ENCODE data around the gene DCBLD1.

DCBLD1 gene

GRCh38 chr6:117491916-117492315, 9.4 kb downstream of the DCBLD1 start:
- Histone ChIP-seq H3K4me2 (ENCODE audit: low read length) (no peak overlapping the region), H3K36me3 (ENCODE audit: control insufficient read depth, insufficient read depth, low read length) (no peaks in the 10 kb centered on the region), H3K4me3 (ENCODE audit: low read depth, low read length) (no peak overlapping the region), H3K9me3 (ENCODE audit: control insufficient read depth, low read length) (no peaks in the 10 kb centered on the region), H3K4me1 (peaks cover 3% of the 10 kb centered on the region), H3K27ac (no peak overlapping the region), H2AFZ (no peak overlapping the region), H3K9ac (no peak overlapping the region), H3K27me3 (ENCODE audit: control insufficient read depth, insufficient read depth, low read length) (no peaks in the 10 kb centered on the region), H3K79me2 (peaks cover 11% of the 10 kb centered on the region)
- TF ChIP-seq CTCF (IDR thresholded peaks at IDR 0.05) = no peak

- TF ChIP-seq CTCF (IDR thresholded peaks at IDR 0.05) = no peak
- Histone ChIP-seq H3K9ac (no peak overlapping the region), H3K4me2 (ENCODE audit: low read length) (no peak overlapping the region), H3K27ac (no peak overlapping the region), H3K4me3 (ENCODE audit: low read depth, low read length) (no peak overlapping the region), H3K4me1 (peaks cover 3% of the 10 kb centered on the region), H2AFZ (no peak overlapping the region), H3K27me3 (ENCODE audit: control insufficient read depth, insufficient read depth, low read length) (no peaks in the 10 kb centered on the region), H3K9me3 (ENCODE audit: control insufficient read depth, low read length) (no peaks in the 10 kb centered on the region), H3K79me2 (no peaks in the 10 kb centered on the region), H3K36me3 (ENCODE audit: control insufficient read depth, insufficient read depth, low read length) (no peaks in the 10 kb centered on the region)
These were observed 11.0 kb downstream of the DCBLD1 start for GRCh38 chr6:117493470-117493869.

GRCh38 chr6:117494283-117494682, 11.8 kb downstream of the DCBLD1 start:
- Histone ChIP-seq H3K27me3 (ENCODE audit: control insufficient read depth, insufficient read depth, low read length) (no peaks in the 10 kb centered on the region), H3K4me1 (peaks cover 3% of the 10 kb centered on the region), H3K4me3 (ENCODE audit: low read depth, low read length) (no peak overlapping the region), H3K4me2 (ENCODE audit: low read length) (no peak overlapping the region), H3K27ac (peak overlapping the region; percentile 31), H3K36me3 (ENCODE audit: control insufficient read depth, insufficient read depth, low read length) (no peaks in the 10 kb centered on the region), H3K9ac (no peak overlapping the region), H3K79me2 (no peaks in the 10 kb centered on the region), H2AFZ (no peak overlapping the region), H3K9me3 (ENCODE audit: control insufficient read depth, low read length) (no peaks in the 10 kb centered on the region)
- no peak for TF ChIP-seq CTCF (IDR thresholded peaks at IDR 0.05)

- H3K4me2 ChIP-seq (ENCODE audit: low read length) = no peak overlapping the region
- H3K9me3 ChIP-seq (ENCODE audit: control insufficient read depth, low read length) = no peaks in the 10 kb centered on the region
- no peaks in the 10 kb centered on the region for H3K79me2 ChIP-seq
- no peak overlapping the region for H3K9ac ChIP-seq
- H3K36me3 ChIP-seq (ENCODE audit: control insufficient read depth, insufficient read depth, low read length) = no peaks in the 10 kb centered on the region
- H3K27me3 ChIP-seq (ENCODE audit: control insufficient read depth, insufficient read depth, low read length) = no peaks in the 10 kb centered on the region
- H3K4me1 ChIP-seq = peaks cover 3% of the 10 kb centered on the region
- no peak overlapping the region for H2AFZ ChIP-seq
- TF ChIP-seq CTCF (IDR thresholded peaks at IDR 0.05) = no peak
- H3K27ac ChIP-seq = peak overlapping the region; percentile 31
- no peak overlapping the region for H3K4me3 ChIP-seq (ENCODE audit: low read depth, low read length)
These were observed 12.3 kb downstream of the DCBLD1 start for GRCh38 chr6:117494694-117495318.

- Histone ChIP-seq H3K4me1 (peaks cover 3% of the 10 kb centered on the region), H3K36me3 (ENCODE audit: control insufficient read depth, insufficient read depth, low read length) (no peaks in the 10 kb centered on the region), H3K4me3 (ENCODE audit: low read depth, low read length) (no peak overlapping the region), H3K79me2 (peaks cover 2% of the 10 kb centered on the region), H3K27ac (no peak overlapping the region), H3K27me3 (ENCODE audit: control insufficient read depth, insufficient read depth, low read length) (no peaks in the 10 kb centered on the region), H3K4me2 (ENCODE audit: low read length) (no peak overlapping the region), H2AFZ (no peak overlapping the region), H3K9me3 (ENCODE audit: control insufficient read depth, low read length) (no peaks in the 10 kb centered on the region), H3K9ac (no peak overlapping the region)
- TF ChIP-seq CTCF (IDR thresholded peaks at IDR 0.05) = no peak
These were observed 13.0 kb downstream of the DCBLD1 start for GRCh38 chr6:117495425-117495824.
